Kidney (tissue), 14 donors: ENCODE measurements around the gene MAPK7. TPM values are rescaled to one million over a fixed set of nuclear protein-coding genes. Genes with fewer than 3 reads are reported as not detected.

ENCODE experiments used
- DNase-seq, 5 donors: peaks; one replicate each; pipeline ENCODE4 v3.0.0-alpha.2; 2013 to 2020
- FAIRE-seq: peaks from 2 replicates; lab custom pipeline; 2012; peaks lifted over from hg19 to GRCh38; lab: Jason Lieb, UNC
- H3K27ac ChIP-seq, 2 donors: one replicate each; pipeline ENCODE4 v1.7.0; 2013; ENCODE audit warnings: low read depth in 2 of 2, low read length in 2 of 2, inconsistent platforms in 1 of 2
- H3K27me3 ChIP-seq: one replicate; pipeline ENCODE4 v1.7.1; 2013; ENCODE audit warnings: low read length, inconsistent platforms; ENCODE audit not compliant: control insufficient read depth, insufficient read depth
- H3K36me3 ChIP-seq, 3 donors: one replicate each; pipeline versions ENCODE4 v1.7.0 to v1.7.1; 2013; ENCODE audit warnings: low read length in 3 of 3, control low read depth in 1 of 3, inconsistent platforms in 1 of 3; ENCODE audit not compliant: insufficient read depth in 3 of 3, control insufficient read depth in 2 of 3
- H3K4me1 ChIP-seq, 3 donors: one replicate each; pipeline versions ENCODE4 v1.7.0 to v1.7.1; 2013; ENCODE audit warnings: low read length in 3 of 3, inconsistent platforms in 1 of 3, low read depth in 1 of 3; ENCODE audit not compliant: control insufficient read depth in 2 of 3, insufficient read depth in 2 of 3
- H3K4me3 ChIP-seq, 3 donors: one replicate each; pipeline versions ENCODE4 v1.7.0 to v1.8.1; 2013; ENCODE audit warnings: low read length in 3 of 3, control low read depth in 1 of 3, inconsistent platforms in 1 of 3
- H3K9ac ChIP-seq, 3 donors: one replicate each; pipeline versions ENCODE4 v1.7.0 to v1.7.1; 2013; ENCODE audit warnings: low read length in 3 of 3, control low read depth in 1 of 3, inconsistent platforms in 1 of 3
- H3K9me3 ChIP-seq, 3 donors: one replicate each; pipeline versions ENCODE4 v1.7.0 to v1.7.1; 2013; ENCODE audit warnings: low read length in 3 of 3, control low read depth in 1 of 3, inconsistent platforms in 1 of 3; ENCODE audit not compliant: control insufficient read depth in 2 of 3, insufficient read depth in 1 of 3
- intact Hi-C: fragments of 100-400 bp; cut with DNase I; formaldehyde crosslinking; loops from one replicate; pipeline ENCODE4 v1.11.1; 2022
- polyA plus RNA-seq: library from polyadenylated mRNA; stranded (reverse); fragments of 350-450 nt; fragmentation: Illumina TruSeq; extraction: RNeasy Lipid Tissue Mini Kit (QIAGEN cat#74804); gene quantifications from one replicate; pipeline ENCODE4 v1.2.3, GENCODE V29; 2014; ENCODE audit warnings: low read depth, low replicate concordance; ENCODE audit not compliant: insufficient read depth
- total RNA-seq: library from RNA; stranded (reverse); fragmentation: NEBNext Ultra II Directional; extraction: Animal tissue kit (Norgen Biotek cat#: 25700); gene quantifications from one replicate; pipeline ENCODE4 v1.2.1, GENCODE V29; 2021
- TF ChIP-seq, protein P1 (sequence below): IDR thresholded peaks from 3 replicates; pipeline ENCODE4 v1.5.1; 2012; ENCODE audit warnings: mild to moderate bottlenecking, moderate library complexity, borderline replicate concordance; ENCODE audit not compliant: insufficient read depth; ENCODE audit errors: extremely low read depth
- donor health status: control.
- donor health status: control.
- donor health status: control.
- donor health status: control.
- donor health status: control.
- donor health status: DM: yes; HTN: yes; CAD: no.
- donor health status: Normal renal cell carcinoma (clear cell type).

MAPK7 gene
- total and polyA plus RNA-seq, 2 donors from 2014 or later: 7.1 to 36.7 TPM

DNA sequence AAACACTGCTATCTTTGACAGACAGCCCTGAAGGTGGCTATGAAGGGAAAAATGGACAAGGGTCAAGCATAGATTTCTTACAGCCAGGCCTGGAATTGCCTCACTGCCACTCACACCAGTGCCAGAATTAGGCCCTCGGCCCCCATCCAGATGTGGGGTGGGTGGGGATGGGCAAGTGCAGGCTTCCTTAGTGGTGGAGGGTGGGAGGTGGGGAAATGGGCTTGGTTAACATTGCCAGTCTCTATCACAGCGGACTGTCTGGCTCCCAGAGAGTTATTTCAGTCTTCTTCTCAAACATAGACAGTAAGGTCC lies 40.6 kb upstream of the MAPK7 start:
- Histone ChIP-seq H3K4me3 (no peak overlapping the region), H3K4me1 (peaks cover 0 to 14% (median 6%) of the 10 kb centered on the region in 3 donors), H3K36me3 (no peaks in the 10 kb centered on the region), H3K27me3 (no peaks in the 10 kb centered on the region), H3K9ac (no peak overlapping the region), H3K9me3 (no peaks in the 10 kb centered on the region), H3K27ac (no peak overlapping the region)
- DNase-seq: no peak
- TF ChIP-seq, protein P1, sequence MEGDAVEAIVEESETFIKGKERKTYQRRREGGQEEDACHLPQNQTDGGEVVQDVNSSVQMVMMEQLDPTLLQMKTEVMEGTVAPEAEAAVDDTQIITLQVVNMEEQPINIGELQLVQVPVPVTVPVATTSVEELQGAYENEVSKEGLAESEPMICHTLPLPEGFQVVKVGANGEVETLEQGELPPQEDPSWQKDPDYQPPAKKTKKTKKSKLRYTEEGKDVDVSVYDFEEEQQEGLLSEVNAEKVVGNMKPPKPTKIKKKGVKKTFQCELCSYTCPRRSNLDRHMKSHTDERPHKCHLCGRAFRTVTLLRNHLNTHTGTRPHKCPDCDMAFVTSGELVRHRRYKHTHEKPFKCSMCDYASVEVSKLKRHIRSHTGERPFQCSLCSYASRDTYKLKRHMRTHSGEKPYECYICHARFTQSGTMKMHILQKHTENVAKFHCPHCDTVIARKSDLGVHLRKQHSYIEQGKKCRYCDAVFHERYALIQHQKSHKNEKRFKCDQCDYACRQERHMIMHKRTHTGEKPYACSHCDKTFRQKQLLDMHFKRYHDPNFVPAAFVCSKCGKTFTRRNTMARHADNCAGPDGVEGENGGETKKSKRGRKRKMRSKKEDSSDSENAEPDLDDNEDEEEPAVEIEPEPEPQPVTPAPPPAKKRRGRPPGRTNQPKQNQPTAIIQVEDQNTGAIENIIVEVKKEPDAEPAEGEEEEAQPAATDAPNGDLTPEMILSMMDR: no peak
- intact Hi-C loops: no loop called here
- FAIRE-seq: no peak

DNA sequence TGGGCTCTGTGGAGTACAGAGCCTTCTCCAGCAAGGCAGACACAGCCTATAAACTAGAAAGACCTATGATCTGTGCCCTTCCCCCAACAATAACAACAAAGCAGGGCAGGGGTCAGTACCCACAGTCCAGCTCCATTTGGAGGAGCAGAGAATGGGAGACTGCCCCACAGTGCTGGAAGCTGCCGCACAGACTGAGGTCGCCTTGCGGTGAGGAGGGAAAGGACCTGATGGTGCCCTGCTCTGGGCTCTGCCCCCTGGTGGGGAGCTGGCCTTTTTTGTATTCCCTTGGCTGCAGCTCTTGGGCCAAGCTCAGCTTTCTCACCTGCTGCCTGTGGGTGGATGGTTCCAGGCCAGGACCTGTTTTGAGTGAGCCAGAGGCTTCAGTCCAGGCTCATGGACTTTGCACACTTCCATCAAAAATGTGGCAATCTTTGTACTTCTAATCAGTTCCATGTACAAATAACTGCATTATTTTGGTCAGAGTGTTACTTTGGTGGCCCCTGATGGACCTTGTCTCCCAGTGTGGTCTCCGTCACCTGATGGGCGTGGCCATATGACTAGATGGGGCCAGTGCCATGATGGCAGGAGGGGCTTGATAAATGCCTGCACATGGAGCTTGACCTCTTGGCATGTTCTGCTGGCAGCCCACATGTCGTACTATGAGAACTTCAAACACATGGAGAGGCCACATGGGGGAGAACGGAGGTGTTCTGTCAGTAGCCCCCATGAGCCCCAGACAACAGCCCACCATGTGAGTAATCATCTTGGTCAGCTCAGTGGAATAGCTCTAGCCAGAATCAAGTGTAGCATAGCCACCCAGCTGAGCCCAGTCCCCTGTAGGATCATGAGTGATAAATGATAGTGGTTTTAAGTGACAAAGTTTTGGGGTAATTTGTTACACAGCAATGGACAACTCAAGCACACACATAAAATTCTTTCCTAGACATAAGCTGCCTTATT lies 40.0 kb upstream of the MAPK7 start:
- Histone ChIP-seq H3K9ac (no peak overlapping the region), H3K27me3 (no peaks in the 10 kb centered on the region), H3K36me3 (no peaks in the 10 kb centered on the region), H3K9me3 (no peaks in the 10 kb centered on the region), H3K4me1 (peaks cover 0 to 14% (median 6%) of the 10 kb centered on the region in 3 donors), H3K4me3 (no peak overlapping the region), H3K27ac (no peak overlapping the region)
- intact Hi-C loops: no loop called here
- TF ChIP-seq, protein P1: peak; percentile 57
- no peak for FAIRE-seq
- DNase-seq: peak in 4 of 5 donors; percentile 76 to 80 (median 78)

DNA sequence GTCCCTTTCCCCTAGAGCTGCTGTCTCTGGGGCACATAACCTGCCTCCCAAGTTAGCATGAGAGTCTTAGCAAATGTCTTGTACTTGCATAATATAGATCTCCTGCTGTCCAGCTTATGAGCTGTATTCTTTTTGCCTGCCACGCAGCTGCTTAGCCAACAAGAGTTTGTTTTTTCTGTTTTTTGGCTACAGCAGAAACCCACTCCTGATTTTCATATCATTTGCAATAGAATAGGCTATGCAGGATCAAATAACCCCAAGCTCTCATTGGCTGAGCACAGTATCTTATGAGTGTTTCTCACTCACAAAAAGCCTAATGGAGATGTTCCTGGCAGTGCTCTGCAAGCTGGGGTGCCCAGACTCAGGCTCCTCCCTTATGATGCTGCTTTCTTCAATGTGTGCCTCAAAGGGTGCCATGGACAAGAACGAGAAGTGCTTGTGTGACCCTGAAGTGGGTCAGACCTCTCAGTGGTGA lies 38.9 kb upstream of the MAPK7 start:
- Histone ChIP-seq H3K36me3 (no peaks in the 10 kb centered on the region), H3K27ac (no peak overlapping the region), H3K4me1 (peaks cover 0 to 14% (median 6%) of the 10 kb centered on the region in 3 donors), H3K27me3 (no peaks in the 10 kb centered on the region), H3K4me3 (no peak overlapping the region), H3K9me3 (no peaks in the 10 kb centered on the region), H3K9ac (no peak overlapping the region)
- DNase-seq (no peak), FAIRE-seq (no peak)
- TF ChIP-seq, protein P1: no peak
- intact Hi-C loops: no loop called here
